CD14-positive monocyte (primary cell): Measurements from ENCODE around the gene SLCO3A1. TPM values are rescaled to one million over a fixed set of nuclear protein-coding genes. Genes with fewer than 3 reads are reported as not detected.

Experiments used
- DNase-seq, 3 donors: peaks; one replicate each; pipeline ENCODE4 v3.0.0-alpha.2; 2011 to 2022
- H2AFZ ChIP-seq: 2 replicates; pipeline ENCODE4 v1.6.0; 2012; ENCODE audit warnings: mild to moderate bottlenecking, low read depth, low read length, inconsistent platforms; ENCODE audit not compliant: insufficient read depth, poor library complexity, severe bottlenecking
- H3K27ac ChIP-seq, 2 donors: 1 replicate in 1 of 2; 2 replicates in 1 of 2; pipeline ENCODE4 v1.5.1; 2012 to 2013; ENCODE audit warnings: low read length in 2 of 2, control low read depth in 1 of 2, inconsistent platforms in 1 of 2, low read depth in 1 of 2, mild to moderate bottlenecking in 1 of 2
- H3K27me3 ChIP-seq, 2 donors: one replicate each; pipeline versions ENCODE4 v1.6.0 to v1.6.1; 2011 to 2013; ENCODE audit warnings: low read length in 2 of 2; ENCODE audit not compliant: control insufficient read depth in 2 of 2, insufficient read depth in 2 of 2
- H3K36me3 ChIP-seq, 2 donors: replicated peaks in 1 of 2; 1 replicate in 1 of 2; 2 replicates in 1 of 2; pipeline versions ENCODE4 v1.5.1 to v1.6.1; 2012 to 2013; ENCODE audit warnings: low read length in 2 of 2, control low read depth in 1 of 2, inconsistent platforms in 1 of 2, mild to moderate bottlenecking in 1 of 2; ENCODE audit not compliant: insufficient read depth in 2 of 2, control insufficient read depth in 1 of 2
- H3K4me1 ChIP-seq, 2 donors: 1 replicate in 1 of 2; 2 replicates in 1 of 2; pipeline versions ENCODE4 v1.5.1 to v1.6.1; 2012 to 2013; ENCODE audit warnings: low read length in 2 of 2, control low read depth in 1 of 2, inconsistent platforms in 1 of 2, mild to moderate bottlenecking in 1 of 2, moderate library complexity in 1 of 2; ENCODE audit not compliant: insufficient read depth in 2 of 2, control insufficient read depth in 1 of 2
- H3K4me2 ChIP-seq: replicated peaks from 2 replicates; pipeline ENCODE3; 2012; ENCODE audit warnings: low read length, moderate library complexity, mild to moderate bottlenecking; ENCODE audit not compliant: poor library complexity, severe bottlenecking; ENCODE audit errors: extremely low read depth
- H3K4me3 ChIP-seq, 3 experiments: fragments of 200-600 bp in 1 of 3; sonication (generic) in 1 of 3; replicated peaks in 1 of 3; 1 replicate in 2 of 3; 2 replicates in 1 of 3; pipeline ENCODE4 v1.5.1; 2011 to 2013; ENCODE audit warnings: low read length in 3 of 3, mild to moderate bottlenecking in 3 of 3, control low read depth in 2 of 3, low read depth in 2 of 3, inconsistent platforms in 1 of 3, moderate library complexity in 1 of 3
- H3K79me2 ChIP-seq: 2 replicates; pipeline ENCODE4 v1.6.0; 2012; ENCODE audit warnings: mild to moderate bottlenecking, control low read depth, inconsistent platforms, low read length, moderate library complexity; ENCODE audit not compliant: insufficient read depth
- H3K9ac ChIP-seq: 2 replicates; pipeline ENCODE4 v1.6.0; 2017; ENCODE audit warnings: low read length, mild to moderate bottlenecking; ENCODE audit not compliant: insufficient read depth, poor library complexity, severe bottlenecking
- H3K9me3 ChIP-seq, 2 donors: replicated peaks in 1 of 2; 1 replicate in 1 of 2; 2 replicates in 1 of 2; pipeline versions ENCODE4 v1.5.1 to v1.6.1; 2012 to 2013; ENCODE audit warnings: low read length in 2 of 2, control low read depth in 1 of 2; ENCODE audit not compliant: control insufficient read depth in 1 of 2, insufficient read depth in 1 of 2
- H4K20me1 ChIP-seq: 2 replicates; pipeline ENCODE4 v1.6.0; 2012; ENCODE audit warnings: mild to moderate bottlenecking, low read length, control low read depth, moderate library complexity; ENCODE audit not compliant: insufficient read depth
- H3K27ac Mint-ChIP-seq, 7 donors: one replicate each; pipeline ENCODE4 v1.8.0; 2020; ENCODE audit warnings: mild to moderate bottlenecking in 7 of 7, mixed read lengths in 7 of 7, moderate library complexity in 6 of 7, inconsistent platforms in 2 of 7
- H3K27me3 Mint-ChIP-seq, 3 donors: one replicate each; pipeline ENCODE4 v1.8.0; 2021 to 2022; ENCODE audit warnings: low read depth in 3 of 3, mild to moderate bottlenecking in 3 of 3, mixed read lengths in 3 of 3, moderate library complexity in 3 of 3, inconsistent platforms in 1 of 3
- H3K36me3 Mint-ChIP-seq, 2 donors: one replicate each; pipeline ENCODE4 v1.8.0; 2020; ENCODE audit warnings: mixed read lengths in 2 of 2, inconsistent platforms in 1 of 2, mild to moderate bottlenecking in 1 of 2
- H3K4me1 Mint-ChIP-seq: one replicate; pipeline ENCODE4 v1.8.0; 2020; ENCODE audit warnings: mild to moderate bottlenecking, mixed read lengths
- H3K4me3 Mint-ChIP-seq, 2 donors: one replicate each; pipeline ENCODE4 v1.8.0; 2020; ENCODE audit warnings: mild to moderate bottlenecking in 2 of 2, mixed read lengths in 2 of 2, moderate library complexity in 1 of 2
- H3K9me3 Mint-ChIP-seq, 7 donors: one replicate each; pipeline ENCODE4 v1.8.0; 2020 to 2022; ENCODE audit warnings: mixed read lengths in 7 of 7, mild to moderate bottlenecking in 6 of 7, moderate library complexity in 6 of 7, inconsistent platforms in 2 of 7
- WGBS: methylation state at CpG from one replicate; pipeline ENCODE4 v1.1.5; 2013; ENCODE audit warnings: missing lambda C conversion rate; ENCODE audit not compliant: insufficient coverage; 5-methylcytosine and 5-hydroxymethylcytosine counted together
- intact Hi-C, 2 donors: fragments of 100-400 bp; cut with micrococcal nuclease; formaldehyde crosslinking; loops; one replicate each; pipeline versions ENCODE4 v1.15.0 to v1.15.1; 2023
- polyA plus RNA-seq, 3 donors: library from polyadenylated mRNA; depleted of rRNA in 1 of 3; unstranded in 2 of 3; stranded (reverse) in 1 of 3; fragments of 300-500 nt in 2 of 3; fragments of >200 nt in 1 of 3; fragmentation: Illumina TruSeq in 2 of 3; gene quantifications; 1 replicate in 2 of 3; 2 replicates in 1 of 3; pipeline ENCODE4 v1.2.3, GENCODE V29; 2012 to 2021
- TF ChIP-seq, protein P1 (sequence below): fragments of 200-600 bp; IDR thresholded peaks from one replicate; pipeline ENCODE4 v1.8.0; 2022; ENCODE audit warnings: antibody characterized with exemption, mild to moderate bottlenecking

The SLCO3A1 gene
- polyA plus RNA-seq, 3 donors = 53.7 to 76.2 (median 62.8) TPM

GRCh38 chr15:91839867-91840266 lies 13.6 kb upstream of the SLCO3A1 start:
- Histone ChIP-seq H2AFZ (no peak overlapping the region), H3K9me3 (peaks cover 0 to 6% of the 10 kb centered on the region in 2 donors), H3K4me1 (no peaks in the 10 kb centered on the region), H3K4me2 (no peak overlapping the region), H4K20me1 (no peaks in the 10 kb centered on the region), H3K27ac (no peak overlapping the region), H3K27me3 (no peaks in the 10 kb centered on the region), H3K36me3 (no peaks in the 10 kb centered on the region), H3K79me2 (no peaks in the 10 kb centered on the region), H3K9ac (no peak overlapping the region), H3K4me3 (no peak overlapping the region)
- Mint-ChIP-seq H3K4me1 (no peaks in the 10 kb centered on the region), H3K27me3 (peaks cover 3 to 5% (median 3%) of the 10 kb centered on the region in 3 donors), H3K4me3 (no peak overlapping the region), H3K36me3 (no peaks in the 10 kb centered on the region), H3K27ac (no peak overlapping the region), H3K9me3 (peaks cover 0 to 18% (median 4%) of the 10 kb centered on the region in 7 donors)
- 100% methylated on average over 2 of the region's 6 CpGs for WGBS
- TF ChIP-seq, protein P1, sequence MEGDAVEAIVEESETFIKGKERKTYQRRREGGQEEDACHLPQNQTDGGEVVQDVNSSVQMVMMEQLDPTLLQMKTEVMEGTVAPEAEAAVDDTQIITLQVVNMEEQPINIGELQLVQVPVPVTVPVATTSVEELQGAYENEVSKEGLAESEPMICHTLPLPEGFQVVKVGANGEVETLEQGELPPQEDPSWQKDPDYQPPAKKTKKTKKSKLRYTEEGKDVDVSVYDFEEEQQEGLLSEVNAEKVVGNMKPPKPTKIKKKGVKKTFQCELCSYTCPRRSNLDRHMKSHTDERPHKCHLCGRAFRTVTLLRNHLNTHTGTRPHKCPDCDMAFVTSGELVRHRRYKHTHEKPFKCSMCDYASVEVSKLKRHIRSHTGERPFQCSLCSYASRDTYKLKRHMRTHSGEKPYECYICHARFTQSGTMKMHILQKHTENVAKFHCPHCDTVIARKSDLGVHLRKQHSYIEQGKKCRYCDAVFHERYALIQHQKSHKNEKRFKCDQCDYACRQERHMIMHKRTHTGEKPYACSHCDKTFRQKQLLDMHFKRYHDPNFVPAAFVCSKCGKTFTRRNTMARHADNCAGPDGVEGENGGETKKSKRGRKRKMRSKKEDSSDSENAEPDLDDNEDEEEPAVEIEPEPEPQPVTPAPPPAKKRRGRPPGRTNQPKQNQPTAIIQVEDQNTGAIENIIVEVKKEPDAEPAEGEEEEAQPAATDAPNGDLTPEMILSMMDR = no peak
- intact Hi-C loops = no loop called here
- DNase-seq = no peak

- TF ChIP-seq, protein P1 = no peak
- Histone ChIP-seq H3K79me2 (no peaks in the 10 kb centered on the region), H3K9ac (no peak overlapping the region), H3K9me3 (peaks cover 0 to 6% of the 10 kb centered on the region in 2 donors), H3K4me3 (no peak overlapping the region), H3K36me3 (no peaks in the 10 kb centered on the region), H2AFZ (no peak overlapping the region), H3K27ac (no peak overlapping the region), H3K27me3 (no peaks in the 10 kb centered on the region), H3K4me1 (no peaks in the 10 kb centered on the region), H4K20me1 (no peaks in the 10 kb centered on the region), H3K4me2 (no peak overlapping the region)
- H3K4me3 Mint-ChIP-seq = no peak overlapping the region
- H3K27ac Mint-ChIP-seq = no peak overlapping the region
- H3K27me3 Mint-ChIP-seq = peaks cover 0 to 5% (median 0%) of the 10 kb centered on the region in 3 donors
- no peaks in the 10 kb centered on the region for H3K36me3 Mint-ChIP-seq
- peaks cover 0 to 9% (median 0%) of the 10 kb centered on the region in 7 donors for H3K9me3 Mint-ChIP-seq
- no CpG with 5 or more reads among the region's 3 CpGs for WGBS
- intact Hi-C loops = no loop called here
- no peak for DNase-seq
- H3K4me1 Mint-ChIP-seq = no peaks in the 10 kb centered on the region
Observed at GRCh38 chr15:91841861-91842260, 11.6 kb upstream of the SLCO3A1 start.
